AG10803 (cell line): ENCODE results near the gene ENDOG.
A peak's percentile ranks its signal among the peaks of the same experiment; 100 is the strongest.

Experiments used
- DNase-seq: peaks from one replicate; pipeline ENCODE4 v3.0.0; 2010; ENCODE audit warnings: low read depth
- H3K4me3 ChIP-seq: 2 replicates; pipeline ENCODE4 v1.5.1; 2011; ENCODE audit warnings: mild to moderate bottlenecking, low read length, control low read depth
- CTCF ChIP-seq: conservative IDR thresholded peaks from 2 replicates; pipeline ENCODE4 v1.5.1; 2011; ENCODE audit warnings: mild to moderate bottlenecking, low read length, control low read depth, inconsistent platforms

The ENDOG gene

DNA sequence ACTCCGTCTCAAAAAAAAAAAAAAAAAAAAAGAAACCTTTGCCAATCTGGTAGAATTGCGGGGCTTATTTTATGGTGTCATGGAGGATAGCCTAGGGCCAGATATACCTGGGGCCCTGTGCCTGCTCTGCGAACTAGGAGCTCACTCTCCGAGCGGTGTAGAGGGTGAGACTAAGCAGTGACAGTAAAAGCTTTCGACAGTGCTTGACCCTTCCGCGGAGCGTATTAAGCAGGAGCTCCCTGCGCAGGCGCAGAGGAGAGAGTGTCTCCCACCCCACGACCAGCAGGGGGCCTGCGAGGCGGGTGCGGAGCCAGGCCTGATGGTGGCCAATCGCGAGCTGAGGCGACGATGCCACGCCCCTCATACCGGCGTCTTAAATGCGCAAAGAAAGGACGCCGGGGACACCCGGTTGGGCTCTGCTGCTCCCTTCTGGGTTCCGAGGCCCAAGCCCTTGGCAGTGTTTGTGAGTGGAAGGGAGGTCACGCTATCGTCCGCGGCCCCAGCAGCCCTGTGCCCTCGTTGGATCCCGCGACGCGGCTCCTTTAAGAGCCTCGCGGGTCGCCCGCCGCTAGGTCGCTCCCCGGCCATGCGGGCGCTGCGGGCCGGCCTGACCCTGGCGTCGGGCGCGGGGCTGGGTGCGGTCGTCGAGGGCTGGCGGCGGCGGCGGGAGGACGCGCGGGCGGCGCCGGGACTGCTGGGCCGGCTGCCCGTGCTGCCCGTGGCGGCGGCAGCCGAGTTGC lies at the start of gene ENDOG:
Gene ENDOG, plus strand, starts transcription at position 402 of the 740 bp plus-strand sequence. Its CDS starts 185 bp downstream, at position 587.
- peak; percentile 83 for TF ChIP-seq CTCF
- peak within 1 kb of the TSS; percentile 71 for H3K4me3 ChIP-seq
- DNase-seq, result peak; percentile 93

GRCh38 chr9:128768606-128769005 lies 49.7 kb upstream of the ENDOG start:
- DNase-seq, result no peak
- TF ChIP-seq CTCF, result no peak

GRCh38 chr9:128770286-128771030 lies 47.8 kb upstream of the ENDOG start:
- peak overlapping the region; percentile 97 for H3K4me3 ChIP-seq

More at GRCh38 chr9:128768606-128769005, 49.7 kb upstream of the ENDOG start:
- no peak overlapping the region for H3K4me3 ChIP-seq

GRCh38 chr9:128771094-128771721 lies 47.1 kb upstream of the ENDOG start:
- peak overlapping the region; percentile 97 for H3K4me3 ChIP-seq
- no peak for TF ChIP-seq CTCF
- DNase-seq, result peak; percentile 12

More at GRCh38 chr9:128770286-128771030, 47.8 kb upstream of the ENDOG start:
- no peak for DNase-seq
- no peak for TF ChIP-seq CTCF

- peak; percentile 87 for DNase-seq
- peak within 1 kb of the TSS; percentile 97 for H3K4me3 ChIP-seq
- TF ChIP-seq CTCF, result no peak
These were observed 46.4 kb upstream of the ENDOG start, which contains the start of gene ZER1 for GRCh38 chr9:128771745-128772519. Gene ZER1, minus strand, starts transcription at chr9:128771927. Its CDS starts 16,362 bp downstream, at chr9:128755565.

- TF ChIP-seq CTCF, result no peak
- no peak for DNase-seq
- no peak overlapping the region for H3K4me3 ChIP-seq
These were observed 45.3 kb upstream of the ENDOG start for GRCh38 chr9:128773049-128773448.
